ENCODE measurements around the gene ZCCHC8.
"Not testable (repeated sequence)": the region's sequence is repeated elsewhere in the genome, so short reads cannot be mapped to it uniquely, and the experiment has no call there.

ZCCHC8 gene

DNA sequence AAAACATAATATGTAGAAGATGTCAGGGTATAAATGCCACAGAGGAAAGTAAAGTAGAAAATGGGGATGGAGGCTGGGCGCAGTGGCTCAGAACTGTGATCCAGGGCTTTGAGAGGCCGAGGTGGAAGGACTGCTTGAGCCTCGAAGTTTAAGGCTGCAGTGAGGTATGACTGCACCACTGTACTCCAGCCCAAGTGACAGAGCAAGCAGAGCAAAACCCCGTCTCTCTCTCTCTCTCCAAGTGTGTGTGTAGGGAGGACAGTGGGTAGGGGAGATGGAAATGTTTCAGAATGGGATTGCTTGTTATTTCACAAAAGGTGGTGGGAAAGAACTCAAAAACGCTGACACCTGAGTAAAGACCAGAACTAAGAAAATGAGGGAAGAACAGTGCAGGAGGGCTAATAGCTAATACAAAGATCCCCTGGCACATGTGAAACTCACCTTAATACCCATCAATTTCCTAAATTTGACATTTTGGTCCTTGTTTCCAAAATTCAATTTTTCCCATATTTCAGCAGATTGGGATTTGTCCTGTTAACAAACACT lies 5.7 kb upstream of the ZCCHC8 start:
- DNase-seq = no peak

GRCh38 chr12:122505419-122506051 lies 4.8 kb upstream of the ZCCHC8 start:
- no peak for DNase-seq

DNA sequence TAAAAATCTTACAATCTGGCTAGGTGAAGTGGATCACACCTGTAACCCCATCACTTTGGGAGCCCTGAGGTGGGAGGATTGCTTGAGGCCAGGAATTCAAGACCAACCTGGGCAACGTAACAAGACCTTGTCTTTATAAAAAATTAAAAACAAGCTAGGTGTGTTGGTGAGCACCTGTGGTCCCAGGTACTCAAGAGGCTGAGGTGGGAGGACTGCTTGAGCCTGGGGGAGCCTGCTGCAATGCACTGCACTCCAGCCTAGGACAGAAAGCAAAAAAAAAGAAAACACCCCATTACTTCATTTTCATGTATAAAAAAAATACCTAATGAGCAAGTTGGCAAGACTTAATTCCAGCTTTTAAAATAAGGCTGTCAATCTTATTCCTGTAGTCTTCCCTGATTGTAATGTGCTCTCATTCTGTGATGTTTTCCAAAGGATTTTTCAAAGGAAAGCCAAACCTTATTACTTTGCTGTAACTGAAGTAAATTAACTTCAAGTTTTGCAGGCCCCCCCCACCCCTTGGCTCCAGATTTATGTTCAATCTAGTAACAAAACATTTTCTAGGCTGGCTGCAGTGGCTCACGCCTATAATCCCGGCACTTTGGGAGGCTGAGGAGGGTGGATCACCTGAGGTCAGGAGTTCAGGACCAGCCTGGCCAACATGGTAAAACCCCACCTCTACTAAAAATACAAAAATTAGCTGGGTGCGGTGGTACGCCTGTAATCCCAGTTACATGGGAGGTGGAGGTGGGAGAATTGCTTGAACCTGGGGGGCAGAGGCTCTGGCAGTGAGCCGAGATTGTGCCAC lies 3.3 kb upstream of the ZCCHC8 start:
- DNase-seq = no peak

GRCh38 chr12:122503147-122503751 lies 2.5 kb upstream of the ZCCHC8 start:
- DNase-seq = no peak

- DNase-seq = no peak
Measured at GRCh38 chr12:122501489-122501989, 807 bp upstream of the ZCCHC8 start.

GRCh38 chr12:122499991-122500684 lies 594 bp downstream of the ZCCHC8 start:
- peak; percentile 52 for DNase-seq

DNA sequence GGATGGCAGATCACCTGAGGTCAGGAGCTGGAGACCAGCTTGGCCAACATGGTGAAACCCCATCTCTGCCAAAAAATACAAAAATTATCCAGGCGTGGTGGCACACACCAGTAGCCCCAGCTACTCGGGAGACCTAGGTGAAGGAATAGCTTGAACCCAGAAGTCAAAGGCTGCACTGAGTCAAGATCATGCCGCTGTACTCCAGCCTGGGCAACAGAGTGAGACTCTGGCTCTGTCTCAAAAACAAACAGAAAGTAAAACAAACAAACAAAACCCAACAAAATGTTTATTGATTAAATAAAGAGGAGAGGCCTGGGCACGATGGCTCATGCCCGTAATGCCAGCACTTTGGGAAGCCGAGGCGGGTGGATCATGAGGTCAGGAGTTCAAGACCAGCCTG lies 5.5 kb downstream of the ZCCHC8 start:
- DNase-seq = no peak

- DNase-seq = not testable (repeated sequence)
Measured at GRCh38 chr12:122493222-122493621, 7.5 kb downstream of the ZCCHC8 start.

- DNase-seq = no peak
Measured at GRCh38 chr12:122491991-122492390, 8.7 kb downstream of the ZCCHC8 start.

DNA sequence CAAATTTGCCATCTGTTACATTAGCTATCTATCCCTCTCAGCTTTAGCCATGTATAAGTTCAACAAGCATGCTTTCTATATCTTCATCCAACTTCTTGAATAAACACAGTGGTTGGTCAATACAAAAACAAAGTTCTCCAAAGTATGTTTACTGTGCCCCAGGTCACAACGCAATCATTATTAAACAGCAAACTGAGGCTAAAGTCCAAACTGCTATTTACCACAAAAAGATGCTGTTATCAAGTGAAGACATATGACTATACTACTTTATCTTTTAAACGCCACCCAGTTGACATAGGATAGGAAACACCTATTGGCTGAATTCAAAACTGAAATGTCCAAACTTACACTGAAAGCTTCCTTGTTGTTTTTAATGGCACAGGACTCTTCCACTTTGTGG lies 11.7 kb downstream of the ZCCHC8 start:
- DNase-seq = no peak

- DNase-seq = not testable (repeated sequence)
Measured at GRCh38 chr12:122487807-122488206, 12.9 kb downstream of the ZCCHC8 start.

DNA sequence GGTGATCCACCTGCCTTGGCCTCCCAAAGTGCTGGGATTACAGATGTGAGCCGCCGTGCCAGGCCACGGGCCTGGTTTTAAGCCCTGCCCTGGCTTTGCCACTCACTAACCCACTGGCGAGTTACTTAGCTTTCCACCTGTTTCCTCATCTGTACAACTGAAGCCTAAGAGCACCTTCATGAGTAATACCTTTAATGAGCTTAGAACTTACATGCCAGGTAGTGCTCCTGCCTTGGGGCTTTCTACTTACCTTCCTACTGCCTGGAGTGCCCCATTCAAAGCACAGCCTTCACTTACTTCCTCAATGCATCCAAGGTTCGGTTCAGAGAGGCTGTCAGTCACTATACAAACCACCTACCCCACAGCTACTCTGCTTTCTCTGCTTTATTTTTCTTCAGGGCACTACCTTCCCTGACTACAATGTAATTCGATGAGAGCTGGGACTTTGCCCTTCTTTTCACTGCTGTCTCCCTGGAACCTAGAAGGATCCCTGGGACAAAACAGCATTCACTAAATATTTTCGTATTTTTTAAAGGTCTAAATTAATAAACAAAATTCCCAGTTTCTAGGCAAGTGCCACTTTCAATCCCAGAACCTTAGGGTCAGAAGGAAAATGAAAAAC lies 13.8 kb downstream of the ZCCHC8 start:
- DNase-seq = no peak

- DNase-seq = not testable (repeated sequence)
Measured at GRCh38 chr12:122486360-122486759, 14.4 kb downstream of the ZCCHC8 start.

DNA sequence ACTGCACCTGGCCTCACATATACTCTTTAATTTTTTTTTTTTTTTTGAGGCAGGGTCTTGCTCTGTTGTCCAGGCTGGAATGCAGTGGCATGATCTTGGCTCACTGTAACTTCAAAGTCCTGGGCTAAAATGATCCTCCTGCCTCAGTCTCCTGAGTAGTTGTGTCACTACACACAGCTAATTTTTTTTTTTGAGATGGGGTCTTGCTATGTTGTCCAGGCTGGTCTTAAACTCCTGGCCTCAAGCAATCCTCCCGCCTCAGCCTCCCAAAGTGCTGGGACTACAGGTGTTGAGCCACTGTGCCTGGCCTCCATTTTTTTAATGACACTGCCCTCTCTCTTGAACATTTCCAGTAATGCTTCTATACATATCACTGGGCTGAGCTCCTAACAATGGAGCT lies 16.3 kb downstream of the ZCCHC8 start:
- DNase-seq = not testable (repeated sequence)

DNA sequence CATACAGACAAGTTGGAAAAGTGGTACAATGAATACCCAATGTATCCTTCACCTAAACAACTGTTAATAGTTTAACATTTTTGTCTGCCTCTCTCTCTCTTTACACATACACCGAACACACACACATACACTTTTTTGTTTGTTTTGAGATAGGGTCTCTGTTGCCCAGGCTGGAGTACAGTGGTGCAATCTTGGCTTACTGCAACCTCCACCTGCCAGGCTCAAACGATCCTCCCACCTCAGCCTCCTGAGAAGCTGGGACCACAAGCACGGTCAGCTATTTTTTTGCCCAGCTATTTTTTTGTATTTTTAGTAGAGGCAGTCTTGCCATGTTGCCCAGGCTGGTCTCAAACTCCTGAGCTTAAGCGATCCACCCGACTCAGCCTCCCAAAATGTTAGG lies 16.8 kb downstream of the ZCCHC8 start:
- no peak for DNase-seq

DNA sequence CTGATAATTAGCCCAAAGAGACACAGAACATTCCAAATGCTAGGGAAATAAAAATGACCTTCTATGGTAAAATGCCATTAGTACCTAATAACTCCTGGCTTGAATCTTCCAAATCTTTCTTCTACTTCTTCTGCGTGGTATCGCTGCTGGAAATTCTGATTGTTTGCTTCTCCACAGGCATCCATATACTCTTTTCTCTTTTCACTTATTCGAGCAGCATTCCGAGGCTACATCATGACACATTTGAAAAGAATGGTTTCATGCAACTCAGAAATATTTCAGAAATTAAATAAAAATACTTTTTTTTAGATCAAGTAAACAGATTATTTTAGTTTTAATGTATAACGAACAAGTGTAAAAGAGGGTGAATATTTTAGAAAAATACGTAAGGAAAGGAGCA lies 18.9 kb downstream of the ZCCHC8 start:
- DNase-seq = no peak

GRCh38 chr12:122480753-122481152 lies 20.0 kb downstream of the ZCCHC8 start:
- no peak for DNase-seq

GRCh38 chr12:122474324-122474716 lies 26.4 kb downstream of the ZCCHC8 start:
- no peak for DNase-seq

- DNase-seq = peak; percentile 62
Measured at GRCh38 chr12:122473543-122474323, 27.0 kb downstream of the ZCCHC8 start.

GRCh38 chr12:122471324-122472226 lies 29.2 kb downstream of the ZCCHC8 start:
- DNase-seq = peak; percentile 10

GRCh38 chr12:122470576-122470975 lies 30.2 kb downstream of the ZCCHC8 start:
- not testable (repeated sequence) for DNase-seq

Data from stimulated activated CD4-positive, alpha-beta T cell treated with anti-CD3 and anti-CD28 coated beads, Interleukin-4, amount 100 ng/mL, for 24 hours (primary cell).